ENCODE measurements around the gene RBBP8. TPM values are rescaled to one million over a fixed set of nuclear protein-coding genes. Genes with fewer than 3 reads are reported as not detected.

The RBBP8 gene
- total RNA-seq (2021) (31.5 to 38.3 TPM (median 33.3 TPM) in 3 replicates), Bru-seq, nascent RNA (percentile 76 among the genes with signal in this experiment)
- long read RNA-seq, experiment 1, transcript RBBP8-204 (19 exons, 3,293 nt): minor isoform, 19 of 165 reads
- long read RNA-seq, experiment 1, transcript RBBP8-201 (19 exons, 3,288 nt): major isoform, 71 of 165 reads
- long read RNA-seq, experiment 1, partial matches to known transcripts: 15 of 165 reads
- long read RNA-seq, experiment 1, other reads (novel, unspliced or antisense): 59 of 165 reads
- long read RNA-seq, experiment 2, transcript RBBP8-201 (19 exons, 3,288 nt): major isoform, 5 of 27 reads
- long read RNA-seq, experiment 2, partial matches to known transcripts: 9 of 27 reads
- long read RNA-seq, experiment 2, other reads (novel, unspliced or antisense): 12 of 27 reads
- long read RNA-seq, experiment 3, transcript RBBP8-201 (19 exons, 3,288 nt): major isoform, 9 of 38 reads
- long read RNA-seq, experiment 3, partial matches to known transcripts: 13 of 38 reads
- long read RNA-seq, experiment 3, other reads (novel, unspliced or antisense): 14 of 38 reads

- Mint-ChIP-seq H3K4me1 (peaks cover 28% of the 10 kb centered on the region), H3K9me3 (no peaks in the 10 kb centered on the region), H3K27me3 (ENCODE audit: low read depth) (peaks cover 6% of the 10 kb centered on the region; the same call in 1 of the 2 replicates), H3K27ac (peak within 1 kb of the TSS; percentile 80), H3K36me3 (peaks cover 13% of the 10 kb centered on the region), H3K4me3 (peak within 1 kb of the TSS; percentile 79)
- ATAC-seq (peak; percentile 94), DNase-seq (ENCODE audit: low spot score) (peak; percentile 92)
- ChIA-PET CTCF (interaction anchor here (1.1 to 1.9 kb wide), 5 partner anchors 11 to 135 kb away, joined by 5 to 6 read pairs (median 5); no protein-coding TSS in a partner anchor), POLR2A (interaction anchor here (0.6 to 1.5 kb wide), 4 partner anchors 9 to 25 kb away, joined by 4 to 7 read pairs (median 4); no protein-coding TSS in a partner anchor)
- TF ChIP-seq EMX1 (CRISPR knock-in tag; IDR thresholded peaks at IDR 0.05) (no peak), HMGXB4 (CRISPR knock-in tag; IDR thresholded peaks at IDR 0.05) (peak; percentile 75), ZNF281 (CRISPR knock-in tag; IDR thresholded peaks at IDR 0.05) (no peak), ZNF317 (CRISPR knock-in tag; IDR thresholded peaks at IDR 0.05; ENCODE audit: borderline replicate concordance, low read depth) (no peak), CREM (CRISPR knock-in tag; IDR thresholded peaks at IDR 0.05) (peak; percentile 58), ATF1 (CRISPR knock-in tag; IDR thresholded peaks at IDR 0.05) (no peak), GTF2I (CRISPR knock-in tag; conservative IDR thresholded peaks at IDR 0.05) (no peak), CDX4 (CRISPR knock-in tag; IDR thresholded peaks at IDR 0.05; ENCODE audit: borderline replicate concordance) (no peak), ZNF121 (CRISPR knock-in tag; IDR thresholded peaks at IDR 0.05) (no peak), ZNF416 (CRISPR knock-in tag; IDR thresholded peaks at IDR 0.05) (no peak), NFYB (CRISPR knock-in tag; conservative IDR thresholded peaks at IDR 0.05; ENCODE audit: low read depth) (no peak), SMAD4 (CRISPR knock-in tag; IDR thresholded peaks at IDR 0.05) (0 out of 2 replicates have a peak, but pooled peaks have one; percentile 7), RELA (CRISPR knock-in tag; IDR thresholded peaks at IDR 0.05; ENCODE audit: borderline replicate concordance) (no peak), CTCF (IDR thresholded peaks at IDR 0.05) (no peak)
- TF ChIP-seq, protein P1, sequence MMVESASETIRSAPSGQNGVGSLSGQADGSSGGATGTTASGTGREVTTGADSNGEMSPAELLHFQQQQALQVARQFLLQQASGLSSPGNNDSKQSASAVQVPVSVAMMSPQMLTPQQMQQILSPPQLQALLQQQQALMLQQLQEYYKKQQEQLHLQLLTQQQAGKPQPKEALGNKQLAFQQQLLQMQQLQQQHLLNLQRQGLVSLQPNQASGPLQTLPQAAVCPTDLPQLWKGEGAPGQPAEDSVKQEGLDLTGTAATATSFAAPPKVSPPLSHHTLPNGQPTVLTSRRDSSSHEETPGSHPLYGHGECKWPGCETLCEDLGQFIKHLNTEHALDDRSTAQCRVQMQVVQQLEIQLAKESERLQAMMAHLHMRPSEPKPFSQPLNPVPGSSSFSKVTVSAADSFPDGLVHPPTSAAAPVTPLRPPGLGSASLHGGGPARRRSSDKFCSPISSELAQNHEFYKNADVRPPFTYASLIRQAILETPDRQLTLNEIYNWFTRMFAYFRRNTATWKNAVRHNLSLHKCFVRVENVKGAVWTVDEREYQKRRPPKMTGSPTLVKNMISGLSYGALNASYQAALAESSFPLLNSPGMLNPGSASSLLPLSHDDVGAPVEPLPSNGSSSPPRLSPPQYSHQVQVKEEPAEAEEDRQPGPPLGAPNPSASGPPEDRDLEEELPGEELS (CRISPR knock-in tag; IDR thresholded peaks at IDR 0.05): peak; percentile 69; the same call in 1 of the 2 replicates
- TF ChIP-seq, protein P2, sequence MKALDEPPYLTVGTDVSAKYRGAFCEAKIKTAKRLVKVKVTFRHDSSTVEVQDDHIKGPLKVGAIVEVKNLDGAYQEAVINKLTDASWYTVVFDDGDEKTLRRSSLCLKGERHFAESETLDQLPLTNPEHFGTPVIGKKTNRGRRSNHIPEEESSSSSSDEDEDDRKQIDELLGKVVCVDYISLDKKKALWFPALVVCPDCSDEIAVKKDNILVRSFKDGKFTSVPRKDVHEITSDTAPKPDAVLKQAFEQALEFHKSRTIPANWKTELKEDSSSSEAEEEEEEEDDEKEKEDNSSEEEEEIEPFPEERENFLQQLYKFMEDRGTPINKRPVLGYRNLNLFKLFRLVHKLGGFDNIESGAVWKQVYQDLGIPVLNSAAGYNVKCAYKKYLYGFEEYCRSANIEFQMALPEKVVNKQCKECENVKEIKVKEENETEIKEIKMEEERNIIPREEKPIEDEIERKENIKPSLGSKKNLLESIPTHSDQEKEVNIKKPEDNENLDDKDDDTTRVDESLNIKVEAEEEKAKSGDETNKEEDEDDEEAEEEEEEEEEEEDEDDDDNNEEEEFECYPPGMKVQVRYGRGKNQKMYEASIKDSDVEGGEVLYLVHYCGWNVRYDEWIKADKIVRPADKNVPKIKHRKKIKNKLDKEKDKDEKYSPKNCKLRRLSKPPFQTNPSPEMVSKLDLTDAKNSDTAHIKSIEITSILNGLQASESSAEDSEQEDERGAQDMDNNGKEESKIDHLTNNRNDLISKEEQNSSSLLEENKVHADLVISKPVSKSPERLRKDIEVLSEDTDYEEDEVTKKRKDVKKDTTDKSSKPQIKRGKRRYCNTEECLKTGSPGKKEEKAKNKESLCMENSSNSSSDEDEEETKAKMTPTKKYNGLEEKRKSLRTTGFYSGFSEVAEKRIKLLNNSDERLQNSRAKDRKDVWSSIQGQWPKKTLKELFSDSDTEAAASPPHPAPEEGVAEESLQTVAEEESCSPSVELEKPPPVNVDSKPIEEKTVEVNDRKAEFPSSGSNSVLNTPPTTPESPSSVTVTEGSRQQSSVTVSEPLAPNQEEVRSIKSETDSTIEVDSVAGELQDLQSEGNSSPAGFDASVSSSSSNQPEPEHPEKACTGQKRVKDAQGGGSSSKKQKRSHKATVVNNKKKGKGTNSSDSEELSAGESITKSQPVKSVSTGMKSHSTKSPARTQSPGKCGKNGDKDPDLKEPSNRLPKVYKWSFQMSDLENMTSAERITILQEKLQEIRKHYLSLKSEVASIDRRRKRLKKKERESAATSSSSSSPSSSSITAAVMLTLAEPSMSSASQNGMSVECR (CRISPR knock-in tag; IDR thresholded peaks at IDR 0.05; ENCODE audit: borderline replicate concordance): peak; percentile 44; the same call in 1 of the 2 replicates
- TF ChIP-seq, protein P3, sequence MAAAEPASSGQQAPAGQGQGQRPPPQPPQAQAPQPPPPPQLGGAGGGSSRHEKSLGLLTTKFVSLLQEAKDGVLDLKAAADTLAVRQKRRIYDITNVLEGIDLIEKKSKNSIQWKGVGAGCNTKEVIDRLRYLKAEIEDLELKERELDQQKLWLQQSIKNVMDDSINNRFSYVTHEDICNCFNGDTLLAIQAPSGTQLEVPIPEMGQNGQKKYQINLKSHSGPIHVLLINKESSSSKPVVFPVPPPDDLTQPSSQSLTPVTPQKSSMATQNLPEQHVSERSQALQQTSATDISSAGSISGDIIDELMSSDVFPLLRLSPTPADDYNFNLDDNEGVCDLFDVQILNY (CRISPR knock-in tag; IDR thresholded peaks at IDR 0.05): peak; percentile 47; the same call in 1 of the 2 replicates
Measured at GRCh38 chr18:22933206-22933965, at the start of gene RBBP8. Gene RBBP8, plus strand, starts transcription at chr18:22933328. Its CDS starts 3,524 bp downstream, at chr18:22936852.
